HG03159 (cell line): Measurements from ENCODE around the gene SHQ1.
"Not testable (repeated sequence)": the region's sequence is repeated elsewhere in the genome, so short reads cannot be mapped to it uniquely, and the experiment has no call there.

Source experiments
- ATAC-seq: cut with Tn5 transposase; IDR thresholded peaks from one replicate; pipeline ENCODE4 v1.9.1; 2021; ENCODE audit warnings: mild to moderate bottlenecking, moderate library complexity; ENCODE audit not compliant: unreplicated experiment

SHQ1 gene

DNA sequence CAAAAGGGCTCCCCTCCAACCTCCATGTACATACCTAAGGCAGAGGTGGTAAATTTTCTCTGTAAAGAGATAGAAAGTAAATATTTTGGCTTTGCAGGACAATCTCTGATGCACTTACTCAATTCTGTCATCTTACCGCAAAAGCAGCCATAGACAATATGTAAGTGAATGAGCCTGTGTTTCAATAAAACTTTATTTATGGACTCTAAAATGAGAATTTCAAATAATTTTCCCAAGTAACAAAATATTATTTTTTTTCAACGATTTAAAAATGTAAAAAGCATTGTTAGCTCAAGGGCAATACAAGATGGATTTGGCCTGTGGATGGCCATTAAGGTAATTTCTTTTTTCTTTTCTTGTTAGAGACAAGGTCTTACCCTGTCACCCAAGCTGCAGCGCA is 44.7 kb downstream of the SHQ1 start:
- no peak for ATAC-seq

DNA sequence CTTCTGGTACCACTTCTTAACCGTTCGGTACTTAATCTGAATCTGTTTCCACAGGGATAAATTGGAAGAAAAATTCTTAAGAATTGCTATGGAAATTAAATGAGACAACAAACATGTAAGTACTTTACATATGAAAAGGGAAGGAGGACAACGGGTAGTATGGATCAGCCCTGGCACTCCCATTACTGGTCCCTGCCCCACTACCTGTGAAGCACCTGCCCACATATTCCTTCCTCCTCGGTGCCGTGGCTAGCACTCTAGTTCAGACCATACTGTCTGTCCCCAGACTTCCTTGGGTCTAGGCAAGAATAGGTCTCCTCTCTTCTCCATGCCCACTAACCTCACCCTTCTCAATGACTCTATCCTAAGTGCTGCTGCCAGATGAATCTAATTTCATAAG is 46.2 kb downstream of the SHQ1 start:
- ATAC-seq = no peak

DNA sequence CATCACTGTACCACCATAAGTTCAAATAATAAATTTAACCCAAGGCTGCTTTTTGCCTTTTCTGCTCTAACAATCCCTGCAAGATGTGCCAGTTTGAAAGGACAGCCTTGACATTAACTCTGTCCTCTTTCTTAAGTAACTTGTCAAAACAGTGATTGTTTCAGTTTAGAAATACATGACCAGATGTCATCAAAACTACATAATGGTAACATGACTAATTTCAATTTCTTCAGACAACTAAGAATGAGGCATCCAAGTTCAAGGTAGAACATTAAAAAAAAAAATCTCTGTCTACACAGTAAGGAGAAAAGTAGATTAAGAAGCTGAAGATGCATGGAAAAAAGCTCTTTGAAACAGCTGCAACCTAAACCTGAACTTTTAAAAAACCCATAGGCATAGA is 47.4 kb downstream of the SHQ1 start:
- ATAC-seq = no peak

DNA sequence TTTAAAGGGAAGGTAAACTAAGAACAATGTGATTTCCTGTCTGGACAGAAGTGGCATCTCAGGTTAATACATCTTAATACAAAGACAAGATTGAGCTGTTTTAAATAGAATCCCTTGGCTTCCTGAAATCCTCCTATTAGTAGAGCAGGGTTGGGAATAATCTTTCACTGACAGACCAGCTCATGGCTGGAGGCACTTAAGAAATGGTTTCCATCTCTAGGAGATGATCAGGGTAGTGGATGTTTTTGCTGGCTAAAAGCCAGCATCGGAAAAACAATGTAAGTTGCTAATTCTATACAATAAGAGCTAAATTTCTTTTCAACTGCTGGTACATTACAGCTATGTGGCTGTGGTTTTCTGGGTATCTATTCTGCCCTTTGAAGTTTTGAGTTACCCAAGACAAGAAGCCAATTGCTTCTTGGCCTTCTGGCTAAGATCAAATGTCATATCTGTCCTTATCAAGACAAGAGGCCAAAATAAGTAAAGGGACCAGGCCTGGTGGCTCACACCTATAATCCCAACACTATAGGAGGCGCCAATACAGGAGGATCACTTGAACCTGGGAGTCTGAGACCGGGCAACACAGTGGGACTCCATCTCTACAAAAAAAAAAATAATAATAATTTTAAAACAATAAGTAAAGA is 49.6 kb downstream of the SHQ1 start:
- ATAC-seq = no peak

DNA sequence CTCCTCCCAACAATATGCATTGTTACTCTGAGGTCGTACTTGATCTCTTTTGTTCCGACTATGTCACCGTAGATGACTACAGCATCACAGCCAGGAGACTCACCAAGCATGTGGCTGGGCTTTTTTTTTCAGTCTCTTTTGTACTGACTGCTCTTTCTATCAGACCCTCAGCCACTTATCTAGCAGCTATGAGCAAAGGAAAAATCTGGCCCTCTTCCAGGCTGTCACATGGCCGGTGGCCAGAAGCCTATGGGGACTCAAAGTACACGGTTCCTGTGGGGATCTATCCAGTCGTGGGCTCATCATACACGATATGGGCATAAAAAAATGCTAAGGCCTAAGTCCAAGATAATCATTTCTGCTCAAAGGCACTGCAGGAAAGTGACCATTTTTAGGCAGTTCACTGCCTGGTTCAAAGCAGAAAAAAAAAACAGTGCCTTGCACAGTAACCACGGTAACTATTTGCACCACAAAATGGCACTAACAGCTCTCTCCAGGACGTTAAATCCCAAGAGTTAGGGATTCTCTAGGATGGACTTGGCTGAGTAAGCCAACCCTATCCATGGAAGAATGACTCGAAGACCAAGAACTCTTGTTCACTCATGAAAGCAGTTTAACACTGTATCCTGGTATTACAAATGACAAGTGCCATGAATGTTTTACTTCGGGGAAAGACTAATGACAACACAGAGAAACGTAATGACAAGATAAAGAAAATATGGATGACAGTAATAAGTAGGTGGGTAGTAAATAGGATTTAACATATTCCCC is 50.3 kb downstream of the SHQ1 start:
- no peak for ATAC-seq

DNA sequence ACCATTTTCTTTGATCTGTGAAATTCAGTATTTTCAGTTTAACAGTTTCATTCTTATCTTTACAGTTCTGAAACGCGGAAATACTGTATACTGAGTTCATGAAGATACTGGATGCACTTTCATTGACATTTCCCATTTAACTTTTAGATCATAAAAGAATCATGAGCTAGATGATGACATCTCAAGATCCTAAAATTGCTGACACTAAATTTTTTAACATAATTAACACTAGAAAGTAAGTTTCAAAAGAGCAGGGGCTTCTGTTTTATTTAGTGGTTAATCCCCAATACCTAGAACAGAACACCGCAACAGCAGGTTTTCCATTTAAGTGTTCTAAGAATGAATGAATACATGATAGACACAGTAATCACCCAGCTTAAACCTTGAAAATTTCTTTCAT is 54.2 kb downstream of the SHQ1 start:
- no peak for ATAC-seq

DNA sequence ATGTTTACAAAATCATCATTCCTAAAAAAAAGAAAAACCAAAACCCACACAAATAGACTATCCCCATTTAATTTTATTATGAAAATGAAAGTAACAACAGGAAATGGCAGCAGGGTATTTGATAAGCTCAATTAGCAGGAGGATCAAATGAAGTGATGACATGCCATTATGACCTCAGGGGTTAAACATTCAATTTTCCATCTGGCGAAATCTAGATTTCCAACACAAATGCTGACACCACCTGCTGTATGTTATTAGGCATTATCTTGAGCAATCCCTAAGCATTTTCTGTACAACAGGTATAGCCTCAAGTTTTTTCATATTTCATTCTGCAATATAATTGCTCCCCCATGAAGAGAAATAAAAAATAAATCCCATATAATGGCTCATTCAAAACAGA is 57.1 kb downstream of the SHQ1 start:
- no peak for ATAC-seq

DNA sequence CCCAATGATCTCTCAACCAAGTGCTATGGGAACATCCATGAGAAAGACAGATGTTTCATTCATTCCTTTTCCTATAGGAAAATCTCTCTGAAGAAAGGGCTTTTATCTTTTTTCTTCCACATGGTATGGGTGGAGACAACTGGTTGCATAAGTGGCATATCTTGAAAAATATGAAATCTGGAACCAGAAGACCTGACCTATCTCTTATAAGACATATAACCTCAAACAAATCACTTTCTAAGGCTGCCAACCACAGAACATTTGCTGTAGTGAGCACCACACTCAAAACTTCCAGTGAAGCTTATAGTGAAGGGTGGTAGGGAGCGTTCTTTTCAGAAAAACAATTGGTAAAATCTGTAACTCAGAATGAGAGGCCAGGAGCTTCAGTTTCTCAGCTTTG is 58.5 kb downstream of the SHQ1 start:
- ATAC-seq = no peak

DNA sequence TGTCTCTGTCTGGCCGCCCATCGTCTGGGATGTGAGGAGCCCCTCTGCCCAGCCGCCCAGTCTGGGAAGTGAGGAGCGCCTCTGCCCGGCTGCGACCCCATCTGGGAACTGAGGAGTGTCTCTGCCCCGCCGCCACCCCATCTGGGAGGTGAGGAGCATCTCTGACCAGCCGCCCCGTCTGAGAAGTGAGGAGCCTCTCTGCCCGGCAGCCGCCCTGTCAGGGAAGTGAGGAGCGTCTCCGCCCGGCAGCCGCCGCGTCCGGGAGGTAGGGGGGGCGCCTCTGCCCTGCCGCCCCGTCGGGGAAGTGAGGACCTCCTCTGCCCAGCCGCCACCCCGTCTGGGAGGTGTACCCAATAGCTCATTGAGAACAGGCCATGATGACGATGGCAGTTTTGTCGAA is 60.0 kb downstream of the SHQ1 start:
- ATAC-seq = not testable (repeated sequence)

DNA sequence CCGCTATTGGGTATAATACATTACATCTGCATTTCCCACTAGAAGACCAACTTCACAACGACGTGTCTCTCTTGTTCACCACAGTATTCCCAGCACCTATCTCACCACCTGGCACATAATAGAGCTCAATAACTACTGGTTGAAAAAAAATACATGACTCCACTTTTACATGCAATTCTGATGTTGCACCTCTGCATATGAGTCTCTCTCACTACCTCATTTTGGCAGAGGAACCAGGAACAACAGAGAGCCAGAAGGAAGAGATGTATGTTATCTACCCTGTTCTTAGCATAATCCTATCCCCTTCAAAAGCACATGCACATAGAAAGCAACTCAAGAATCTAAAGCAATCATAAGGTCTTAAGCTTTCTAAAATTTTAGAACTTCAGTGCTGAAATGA is 61.6 kb downstream of the SHQ1 start:
- no peak for ATAC-seq

DNA sequence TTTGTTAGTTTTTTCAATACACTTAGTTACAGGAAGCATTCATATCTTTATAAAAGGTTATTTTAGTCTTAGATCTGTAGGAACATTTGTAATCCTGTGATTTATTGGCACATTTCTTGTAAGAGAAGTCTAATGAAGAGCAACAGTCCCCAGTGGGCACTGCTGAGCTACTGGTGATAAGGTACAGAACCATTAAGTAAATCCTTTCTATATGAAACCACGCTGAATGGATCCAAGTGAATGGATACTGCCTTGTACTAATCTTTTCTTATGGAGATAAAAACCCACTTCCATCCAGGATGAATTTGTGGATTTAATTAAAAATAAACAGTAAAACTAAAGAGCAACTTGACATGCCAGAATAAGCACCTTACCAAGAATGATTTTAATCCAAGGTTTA is 64.0 kb downstream of the SHQ1 start:
- no peak for ATAC-seq

DNA sequence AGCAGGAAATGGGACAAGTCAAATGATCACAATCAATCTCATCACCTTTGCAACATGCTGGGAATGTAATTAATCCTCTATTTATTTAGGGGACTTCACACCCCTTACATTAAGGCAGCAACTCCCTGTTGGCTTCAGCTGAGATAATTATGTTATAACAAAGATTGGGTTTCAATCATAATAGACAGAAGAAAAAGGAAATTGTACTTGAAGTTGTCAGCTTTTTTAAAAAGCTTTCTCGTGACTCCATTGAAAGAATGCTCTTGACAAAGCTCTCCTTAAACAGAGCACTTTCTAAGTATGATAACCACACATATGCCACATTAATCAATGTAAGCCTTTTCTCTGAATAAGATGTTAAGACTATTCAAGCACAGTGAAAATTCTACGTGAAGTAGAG is 65.7 kb downstream of the SHQ1 start:
- no peak for ATAC-seq

DNA sequence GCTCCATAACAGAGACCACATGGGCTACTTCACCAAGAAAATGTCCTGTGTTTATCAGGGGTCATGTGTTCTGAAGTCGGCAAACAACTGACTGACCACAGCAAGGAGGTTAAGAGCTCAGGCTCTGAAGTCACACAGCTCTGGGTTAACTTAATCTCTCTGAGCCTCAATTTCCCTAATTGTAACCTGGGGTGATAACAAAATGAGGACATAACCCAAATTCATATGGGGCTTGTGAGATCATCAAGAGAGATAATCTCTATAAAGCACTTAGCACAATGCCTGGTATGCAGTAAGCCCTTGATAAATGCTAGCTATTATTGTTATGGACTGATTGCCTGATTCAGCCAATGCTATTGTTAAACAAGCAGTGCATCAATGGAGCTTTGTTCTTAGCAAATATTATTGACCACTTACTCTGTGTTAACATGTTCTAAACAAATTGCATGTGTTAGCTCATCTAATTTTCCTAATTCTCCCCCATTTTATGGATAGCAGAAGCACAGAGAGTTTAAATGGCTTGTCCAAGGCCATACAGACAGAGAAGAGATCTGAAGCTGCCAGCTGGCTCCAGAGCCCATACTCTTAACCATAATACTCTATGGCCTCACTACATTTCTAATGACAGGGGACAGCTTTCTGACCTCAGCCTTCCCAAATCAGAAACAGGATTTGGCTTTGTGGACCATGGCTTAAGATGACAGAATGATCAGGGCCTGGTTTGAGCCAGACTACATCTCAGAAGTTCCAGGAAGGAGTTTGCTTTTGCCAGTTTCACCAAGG is 78.3 kb downstream of the SHQ1 start:
- no peak for ATAC-seq

DNA sequence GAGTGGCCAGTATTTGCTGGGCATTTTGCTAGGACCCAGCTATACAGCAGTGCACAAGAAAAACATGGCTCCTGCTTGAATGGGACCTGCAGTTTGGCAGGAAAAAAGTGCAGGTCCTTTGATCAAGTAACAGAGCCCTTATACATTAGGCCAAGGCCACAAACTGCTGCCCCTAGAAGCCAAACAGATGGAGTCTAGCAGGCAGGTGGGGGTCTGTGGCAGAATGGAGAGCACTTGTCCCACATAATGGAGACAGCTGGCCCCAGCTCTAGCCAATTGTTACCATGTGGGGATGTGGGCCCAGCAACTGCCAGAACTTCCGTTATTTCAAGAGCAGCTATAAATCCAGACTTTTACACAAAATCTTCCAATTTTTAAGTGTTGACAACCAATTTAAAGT is 79.3 kb downstream of the SHQ1 start:
- no peak for ATAC-seq

DNA sequence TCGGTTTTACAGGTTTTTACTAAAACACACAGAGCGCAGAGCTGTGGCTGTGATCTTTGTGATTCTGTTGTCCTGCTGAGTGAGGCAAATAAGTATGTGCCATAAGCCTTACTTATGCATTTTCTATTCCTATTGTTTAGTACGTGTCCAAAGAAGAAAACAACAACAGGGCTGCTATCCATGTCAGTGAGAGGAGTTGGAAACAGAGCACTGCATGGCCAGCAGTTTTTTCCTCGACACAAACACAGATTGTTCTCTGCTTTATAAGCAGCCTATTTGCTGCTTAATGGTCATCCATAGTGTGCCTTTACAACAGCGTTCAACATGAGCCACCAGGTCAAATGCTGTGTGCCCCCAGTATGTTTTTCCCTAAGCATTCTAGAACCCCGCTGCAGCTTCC is 79.8 kb downstream of the SHQ1 start:
- ATAC-seq = no peak

DNA sequence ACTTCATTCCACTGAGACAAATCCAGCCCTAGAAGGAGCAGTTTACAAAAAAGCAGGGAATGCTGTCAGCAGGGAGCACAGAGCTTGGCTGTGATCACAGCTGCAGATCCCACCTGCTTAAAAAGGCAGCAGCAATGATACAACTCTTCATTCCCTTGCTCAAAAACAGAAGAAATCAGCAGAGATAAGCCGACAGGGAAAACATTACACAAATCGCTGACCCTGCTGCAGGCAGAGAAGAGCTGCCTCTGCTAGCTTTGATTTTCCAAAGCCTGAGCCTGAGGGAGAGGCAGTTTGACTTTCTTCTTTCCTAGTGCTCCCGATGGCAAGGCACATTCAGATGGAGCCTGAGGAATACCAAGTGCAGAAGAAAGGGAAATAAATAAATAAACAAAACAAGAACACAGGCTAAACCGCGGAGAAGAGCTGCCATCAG is 80.2 kb downstream of the SHQ1 start:
- ATAC-seq = no peak

DNA sequence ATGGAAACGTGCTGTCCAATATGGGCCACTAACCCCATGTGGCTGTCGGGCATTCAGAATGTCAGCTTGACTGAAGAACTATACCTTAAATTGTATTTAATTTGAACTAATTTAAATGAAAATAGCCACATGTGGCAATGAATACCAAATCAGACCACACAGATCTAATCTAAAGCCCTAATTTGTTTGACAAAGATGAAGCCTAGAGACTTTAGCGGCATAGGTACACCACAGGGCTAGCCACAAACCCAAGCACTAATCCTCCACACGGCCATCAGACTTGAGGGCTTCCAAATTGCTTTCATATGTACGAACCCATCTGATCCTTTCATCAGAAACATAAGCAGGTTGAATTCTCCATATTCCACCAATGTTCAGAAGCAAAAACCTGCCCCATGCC is 81.4 kb downstream of the SHQ1 start:
- ATAC-seq = no peak

DNA sequence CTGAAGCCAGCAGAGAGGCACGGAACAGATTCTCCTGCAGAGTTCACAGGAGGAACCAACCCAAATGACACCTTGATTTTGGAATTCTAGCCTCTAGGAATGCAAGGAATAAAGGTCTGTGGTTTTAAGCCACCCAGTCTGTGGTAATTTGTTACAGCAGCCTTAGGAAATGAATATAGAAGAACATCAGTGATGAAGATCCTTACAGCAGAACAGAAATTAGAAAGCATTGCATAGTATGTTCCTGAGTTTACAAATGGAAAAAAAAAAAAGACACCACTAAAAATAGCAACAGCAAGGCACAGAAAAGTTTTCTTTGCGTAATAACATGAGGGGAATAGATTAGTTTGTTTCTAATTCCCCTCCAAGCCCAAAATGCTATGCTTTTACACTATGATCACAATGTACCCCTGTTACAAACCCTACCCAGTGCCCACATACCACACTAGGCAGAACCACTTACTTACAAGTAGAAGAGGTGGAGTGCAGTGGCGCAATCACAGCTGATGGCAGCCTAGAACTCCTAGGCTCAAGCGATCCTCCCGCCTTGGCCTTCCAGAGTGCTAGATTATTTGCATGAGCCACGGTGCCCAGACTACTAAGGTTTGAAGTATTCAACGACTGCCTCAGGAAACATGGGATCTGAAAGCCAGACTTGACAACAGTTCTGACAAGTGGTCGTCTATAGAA is 84.3 kb downstream of the SHQ1 start:
- ATAC-seq = no peak

DNA sequence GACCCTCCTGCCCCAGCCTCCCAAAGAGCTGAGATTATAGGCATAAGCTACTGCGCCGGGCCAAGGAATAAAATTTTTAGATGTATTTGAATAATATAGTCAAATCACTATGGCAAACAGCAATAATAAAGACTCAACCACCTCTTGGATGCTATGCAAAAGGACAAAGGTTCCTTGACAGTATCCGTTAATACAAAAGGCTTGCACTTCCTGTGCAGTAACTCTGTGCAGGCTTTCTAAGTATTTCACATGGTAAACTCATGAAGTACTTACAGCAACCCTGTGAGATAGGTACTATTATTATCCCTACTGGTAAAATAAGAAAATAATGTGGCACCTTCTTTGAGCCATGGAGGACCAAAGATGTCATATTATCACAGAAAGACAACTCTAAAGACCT is 86.8 kb downstream of the SHQ1 start:
- ATAC-seq = no peak

DNA sequence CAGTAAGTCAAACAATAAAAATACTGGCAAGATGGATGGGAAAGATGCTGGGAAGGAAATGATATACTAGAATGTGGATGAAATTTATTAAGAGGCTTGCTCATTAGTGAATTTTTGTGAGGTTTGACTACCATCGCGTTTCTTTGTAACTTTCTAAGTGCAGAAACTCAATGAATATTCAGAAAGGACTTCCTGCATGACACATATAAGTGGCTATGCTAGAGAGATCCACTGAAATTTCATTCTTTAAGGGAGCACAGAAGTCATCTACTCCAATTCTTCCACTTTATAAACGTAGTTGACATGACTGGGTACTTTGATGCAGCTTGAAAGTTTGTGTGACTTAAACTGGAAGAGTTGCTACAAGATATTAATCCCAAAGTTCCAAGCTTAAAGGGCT is 88.0 kb downstream of the SHQ1 start:
- no peak for ATAC-seq

DNA sequence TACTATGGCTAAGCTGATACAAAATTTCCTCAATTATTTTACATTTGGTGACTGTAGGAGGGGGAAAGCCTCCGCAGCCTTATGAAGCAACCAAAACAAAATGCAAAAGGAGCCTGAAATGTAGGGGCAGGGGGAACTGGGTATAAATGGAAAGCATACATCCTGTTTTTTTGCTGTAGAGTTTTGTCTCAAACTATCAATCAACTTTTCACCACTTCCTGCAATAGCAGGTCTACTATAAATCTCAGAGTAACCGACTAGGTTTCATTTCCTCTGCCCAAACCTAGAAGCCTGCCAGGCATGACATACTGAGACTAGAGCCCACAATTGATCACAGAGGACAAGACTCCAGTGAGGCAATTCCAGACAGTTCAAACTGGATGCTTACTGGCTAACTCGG is 91.3 kb downstream of the SHQ1 start:
- peak; percentile 100 for ATAC-seq
